NT2/D1 (cell line): ENCODE measurements around the gene DKK2.

ENCODE experiments used
- DNase-seq: peaks from one replicate; pipeline ENCODE4 v3.0.0-alpha.2; 2011; ENCODE audit warnings: low read depth, low spot score
- H3K27me3 ChIP-seq: 2 replicates; pipeline ENCODE4 v1.6.0; 2011; ENCODE audit warnings: mild to moderate bottlenecking; ENCODE audit not compliant: insufficient read length, insufficient read depth
- H3K36me3 ChIP-seq: 2 replicates; pipeline ENCODE4 v1.6.1; 2011; ENCODE audit warnings: mild to moderate bottlenecking, low read length, mixed read lengths; ENCODE audit not compliant: insufficient read depth, insufficient read length
- H3K4me1 ChIP-seq: 2 replicates; pipeline ENCODE4 v1.5.1; 2011; ENCODE audit not compliant: insufficient read depth, insufficient read length
- H3K4me3 ChIP-seq: 2 replicates; pipeline ENCODE4 v1.5.1; 2011; ENCODE audit warnings: low read depth; ENCODE audit not compliant: insufficient read length
- H3K9ac ChIP-seq: 2 replicates; pipeline ENCODE4 v1.6.0; 2011; ENCODE audit warnings: low read depth; ENCODE audit not compliant: insufficient read length
- H3K9me3 ChIP-seq: 2 replicates; pipeline ENCODE4 v1.5.1; 2011; ENCODE audit warnings: mild to moderate bottlenecking, low read length; ENCODE audit not compliant: insufficient read depth
- SUZ12 ChIP-seq: IDR thresholded peaks from 2 replicates; pipeline ENCODE4 v1.6.1; 2011; ENCODE audit not compliant: insufficient read length, insufficient read depth; ENCODE audit errors: extremely low read depth
- YY1 ChIP-seq: IDR thresholded peaks from 2 replicates; pipeline ENCODE4 v1.6.1; 2011; ENCODE audit not compliant: insufficient read length, insufficient read depth
- ZNF274 ChIP-seq: IDR thresholded peaks from 2 replicates; pipeline ENCODE4 v1.6.1; 2011; ENCODE audit warnings: mild to moderate bottlenecking, low read depth, low read length

Gene DKK2

GRCh38 chr4:107009196-107009968, 26.7 kb downstream of the DKK2 start:
- no peak for DNase-seq
- no peaks in the 10 kb centered on the region for H3K27me3 ChIP-seq
- H3K9me3 ChIP-seq = no peaks in the 10 kb centered on the region
- H3K9ac ChIP-seq = no peak overlapping the region
- no peaks in the 10 kb centered on the region for H3K36me3 ChIP-seq
- TF ChIP-seq SUZ12 = no peak
- no peak for TF ChIP-seq ZNF274
- TF ChIP-seq YY1 = no peak
- no peak overlapping the region for H3K4me3 ChIP-seq
- no peaks in the 10 kb centered on the region for H3K4me1 ChIP-seq

DNA sequence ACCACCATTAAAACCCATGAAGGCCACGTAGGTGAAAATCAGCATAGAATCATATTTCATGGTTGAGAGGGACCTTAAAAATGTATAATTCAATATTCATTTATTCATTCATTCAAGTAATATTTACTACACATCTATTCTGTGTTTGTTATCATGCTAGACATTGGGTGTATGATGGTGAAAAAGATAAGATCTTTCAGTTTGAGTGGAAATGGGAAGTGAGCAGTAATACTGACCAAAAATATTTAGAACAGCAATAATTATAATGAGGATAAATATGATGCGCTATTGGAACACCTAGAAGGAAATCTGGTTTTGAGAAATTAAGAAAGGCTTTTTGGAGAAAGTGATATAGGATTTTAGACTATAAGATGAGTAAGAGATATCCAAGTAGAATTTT, 28.0 kb downstream of the DKK2 start:
- Histone ChIP-seq H3K9ac (no peak overlapping the region), H3K27me3 (no peaks in the 10 kb centered on the region), H3K9me3 (no peaks in the 10 kb centered on the region), H3K4me1 (no peaks in the 10 kb centered on the region), H3K4me3 (no peak overlapping the region), H3K36me3 (no peaks in the 10 kb centered on the region)
- no peak for DNase-seq
- TF ChIP-seq SUZ12 = no peak
- no peak for TF ChIP-seq ZNF274
- TF ChIP-seq YY1 = no peak

DNA sequence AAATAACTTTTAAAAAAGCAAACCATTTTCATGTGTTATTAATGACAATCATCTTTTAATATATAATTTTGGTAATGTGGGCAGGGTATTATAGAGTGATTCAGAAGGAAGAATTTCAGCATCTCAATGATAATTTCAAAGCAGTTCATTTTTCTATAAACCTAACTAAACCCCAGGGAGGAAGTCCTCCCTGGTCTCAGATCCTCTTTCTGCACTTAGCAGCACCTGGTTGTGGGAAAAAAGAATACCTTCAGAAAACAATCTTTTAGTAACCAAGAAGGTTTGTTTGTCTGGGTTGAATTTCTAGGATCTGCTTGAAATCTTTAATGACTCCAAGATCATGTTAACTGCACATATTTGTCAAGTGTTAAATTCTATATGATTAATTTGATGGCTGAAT, 29.9 kb downstream of the DKK2 start:
- Histone ChIP-seq H3K4me1 (no peaks in the 10 kb centered on the region), H3K36me3 (no peaks in the 10 kb centered on the region), H3K4me3 (no peak overlapping the region), H3K27me3 (no peaks in the 10 kb centered on the region), H3K9ac (no peak overlapping the region), H3K9me3 (no peaks in the 10 kb centered on the region)
- no peak for TF ChIP-seq SUZ12
- no peak for TF ChIP-seq YY1
- TF ChIP-seq ZNF274 = no peak
- DNase-seq = no peak

GRCh38 chr4:106996490-106996889, 39.6 kb downstream of the DKK2 start:
- H3K4me1 ChIP-seq = no peaks in the 10 kb centered on the region
- no peak overlapping the region for H3K9ac ChIP-seq
- H3K27me3 ChIP-seq = no peaks in the 10 kb centered on the region
- DNase-seq = no peak
- H3K4me3 ChIP-seq = no peak overlapping the region
- no peaks in the 10 kb centered on the region for H3K9me3 ChIP-seq
- TF ChIP-seq SUZ12 = no peak
- TF ChIP-seq ZNF274 = no peak
- TF ChIP-seq YY1 = no peak
- H3K36me3 ChIP-seq = no peaks in the 10 kb centered on the region

- TF ChIP-seq SUZ12 (no peak), ZNF274 (no peak), YY1 (no peak)
- no peak for DNase-seq
- no peaks in the 10 kb centered on the region for H3K36me3 ChIP-seq
- no peaks in the 10 kb centered on the region for H3K9me3 ChIP-seq
- no peaks in the 10 kb centered on the region for H3K27me3 ChIP-seq
- H3K4me1 ChIP-seq = no peaks in the 10 kb centered on the region
- H3K9ac ChIP-seq = no peak overlapping the region
- H3K4me3 ChIP-seq = no peak overlapping the region
These were observed 42.3 kb downstream of the DKK2 start for GRCh38 chr4:106993827-106994226.

DNA sequence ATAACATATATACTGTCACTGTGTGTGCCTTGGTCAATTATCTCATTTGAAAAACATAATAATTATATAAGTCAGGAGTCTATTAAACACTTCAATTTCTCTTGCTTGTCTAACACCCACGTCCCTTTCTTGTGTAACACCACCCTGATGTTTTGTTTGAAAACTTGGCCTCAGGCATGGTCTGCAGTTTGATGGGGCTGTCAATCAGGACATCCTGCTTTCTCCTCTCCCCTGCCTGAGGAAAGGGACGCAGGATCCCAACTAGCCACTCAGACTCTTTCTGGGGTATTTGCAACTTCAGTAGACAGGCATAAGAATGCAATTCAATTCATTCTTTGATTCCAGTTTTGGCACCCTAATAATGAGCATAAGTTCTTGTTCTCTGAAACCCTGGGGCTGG, 48.8 kb downstream of the DKK2 start:
- TF ChIP-seq YY1 (no peak), SUZ12 (no peak), ZNF274 (no peak)
- Histone ChIP-seq H3K27me3 (no peaks in the 10 kb centered on the region), H3K4me1 (no peaks in the 10 kb centered on the region), H3K9ac (no peak overlapping the region), H3K4me3 (no peak overlapping the region), H3K9me3 (no peaks in the 10 kb centered on the region), H3K36me3 (no peaks in the 10 kb centered on the region)
- no peak for DNase-seq

DNA sequence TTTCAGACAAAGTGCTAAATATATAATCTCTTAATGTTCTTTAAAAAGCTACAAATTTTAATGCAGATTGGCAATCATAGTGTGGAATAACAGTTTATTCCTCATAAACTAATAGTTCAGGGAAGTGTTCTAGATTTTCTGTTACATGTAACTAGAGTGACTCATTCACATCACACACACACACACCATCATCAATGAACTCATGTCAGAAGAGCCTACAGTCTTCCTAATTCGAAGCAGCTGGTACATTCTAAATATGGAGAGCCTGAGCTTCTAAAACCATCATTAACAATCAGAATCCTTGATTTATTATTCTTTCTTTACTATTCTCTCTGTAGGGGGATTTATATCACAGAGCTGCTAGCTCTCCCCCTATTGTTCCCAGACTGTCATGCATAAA, 49.6 kb downstream of the DKK2 start:
- Histone ChIP-seq H3K27me3 (no peaks in the 10 kb centered on the region), H3K9me3 (no peaks in the 10 kb centered on the region), H3K4me3 (no peak overlapping the region), H3K4me1 (no peaks in the 10 kb centered on the region), H3K9ac (no peak overlapping the region), H3K36me3 (no peaks in the 10 kb centered on the region)
- DNase-seq = no peak
- TF ChIP-seq ZNF274 (no peak), SUZ12 (no peak), YY1 (no peak)
